Measurements from ENCODE around the gene CCDC117.

CCDC117 gene

GRCh38 chr22:28773461-28773867, 969 bp downstream of the CCDC117 start:
- peak overlapping the region; percentile 78 for H3K4me3 ChIP-seq (replicated peaks; ENCODE audit: low read depth, low read length)
- DNase-seq (ENCODE audit: extremely low read depth, low read depth) = no peak
- no peak for TF ChIP-seq CTCF (IDR thresholded peaks at IDR 0.05; ENCODE audit: low read depth, low read length, missing control alignments)

GRCh38 chr22:28774378-28774777, 1.9 kb downstream of the CCDC117 start:
- no peak for DNase-seq (ENCODE audit: extremely low read depth, low read depth)
- 0 out of 2 replicates have a peak overlapping the region, but pooled peaks have one; percentile 3 for H3K4me3 ChIP-seq (replicated peaks; ENCODE audit: low read depth, low read length)
- no peak for TF ChIP-seq CTCF (IDR thresholded peaks at IDR 0.05; ENCODE audit: low read depth, low read length, missing control alignments)

GRCh38 chr22:28779833-28780232, 7.3 kb downstream of the CCDC117 start:
- no peak for DNase-seq (ENCODE audit: extremely low read depth, low read depth)
- TF ChIP-seq CTCF (IDR thresholded peaks at IDR 0.05; ENCODE audit: low read depth, low read length, missing control alignments) = no peak

GRCh38 chr22:28780296-28780695, 7.8 kb downstream of the CCDC117 start:
- TF ChIP-seq CTCF (IDR thresholded peaks at IDR 0.05; ENCODE audit: low read depth, low read length, missing control alignments) = no peak
- H3K4me3 ChIP-seq (replicated peaks; ENCODE audit: low read depth, low read length) = no peak overlapping the region
- no peak for DNase-seq (ENCODE audit: extremely low read depth, low read depth)

More at GRCh38 chr22:28779833-28780232, 7.3 kb downstream of the CCDC117 start:
- H3K4me3 ChIP-seq (replicated peaks; ENCODE audit: low read depth, low read length) = no peak overlapping the region

GRCh38 chr22:28783786-28784671, 11.5 kb downstream of the CCDC117 start:
- no peak for DNase-seq (ENCODE audit: extremely low read depth, low read depth)
- no peak for TF ChIP-seq CTCF (IDR thresholded peaks at IDR 0.05; ENCODE audit: low read depth, low read length, missing control alignments)
- no peak overlapping the region for H3K4me3 ChIP-seq (replicated peaks; ENCODE audit: low read depth, low read length)

- H3K4me3 ChIP-seq (replicated peaks; ENCODE audit: low read depth, low read length) = no peak overlapping the region
- no peak for DNase-seq (ENCODE audit: extremely low read depth, low read depth)
- no peak for TF ChIP-seq CTCF (IDR thresholded peaks at IDR 0.05; ENCODE audit: low read depth, low read length, missing control alignments)
Observed at GRCh38 chr22:28788601-28789000, 16.1 kb downstream of the CCDC117 start.
